T-helper 17 cell (primary cell): ENCODE results near the gene RAB3IP. TPM values are rescaled to one million over a fixed set of nuclear protein-coding genes. Genes with fewer than 3 reads are reported as not detected.

ENCODE experiments used
- ATAC-seq: fragments of 150-1000 bp; cut with Tn5 transposase; 2 replicates; pipeline ENCODE4 v1.10.0; 2021; ENCODE audit warnings: mild to moderate bottlenecking, moderate library complexity
- DNase-seq, 3 donors: peaks; one replicate each; pipeline versions ENCODE4 v3.0.0 to v3.0.0-alpha.2; 2020 to 2021
- H3K9me3 ChIP-seq: one replicate; pipeline ENCODE4 v1.7.0; 2013; ENCODE audit warnings: low read length, mild to moderate bottlenecking; ENCODE audit not compliant: control insufficient read depth, poor library complexity, severe bottlenecking
- H3K27ac Mint-ChIP-seq: one replicate; pipeline ENCODE4 v1.8.0; 2022; ENCODE audit warnings: mild to moderate bottlenecking, moderate library complexity, mixed read lengths
- H3K27me3 Mint-ChIP-seq: one replicate; pipeline ENCODE4 v1.8.0; 2022; ENCODE audit warnings: mixed read lengths
- H3K36me3 Mint-ChIP-seq: one replicate; pipeline ENCODE4 v1.8.0; 2022; ENCODE audit warnings: low read depth, mixed read lengths
- H3K4me1 Mint-ChIP-seq: one replicate; pipeline ENCODE4 v1.8.0; 2022; ENCODE audit warnings: mild to moderate bottlenecking, mixed read lengths
- H3K4me3 Mint-ChIP-seq: one replicate; pipeline ENCODE4 v1.8.0; 2022; ENCODE audit warnings: mild to moderate bottlenecking, moderate library complexity, mixed read lengths
- total RNA-seq, 4 donors: library from RNA in 2 of 4; stranded (reverse) in 2 of 4; gene quantifications; one replicate each; pipeline ENCODE4 v1.2.3 and lab custom pipeline; 2022 to 2026

RAB3IP gene
- total RNA-seq, 2 donors from 2014 or later, result 26.6 TPM

- H3K4me1 Mint-ChIP-seq, result no peaks in the 10 kb centered on the region
- H3K36me3 Mint-ChIP-seq, result no peaks in the 10 kb centered on the region
- DNase-seq, result no peak
- H3K27me3 Mint-ChIP-seq, result peaks cover 28% of the 10 kb centered on the region
- no peak for ATAC-seq
- no peaks in the 10 kb centered on the region for H3K9me3 ChIP-seq
- no peak overlapping the region for H3K27ac Mint-ChIP-seq
- H3K4me3 Mint-ChIP-seq, result no peak overlapping the region
These were observed 90.2 kb downstream of the RAB3IP start for GRCh38 chr12:69828897-69829296.

DNA sequence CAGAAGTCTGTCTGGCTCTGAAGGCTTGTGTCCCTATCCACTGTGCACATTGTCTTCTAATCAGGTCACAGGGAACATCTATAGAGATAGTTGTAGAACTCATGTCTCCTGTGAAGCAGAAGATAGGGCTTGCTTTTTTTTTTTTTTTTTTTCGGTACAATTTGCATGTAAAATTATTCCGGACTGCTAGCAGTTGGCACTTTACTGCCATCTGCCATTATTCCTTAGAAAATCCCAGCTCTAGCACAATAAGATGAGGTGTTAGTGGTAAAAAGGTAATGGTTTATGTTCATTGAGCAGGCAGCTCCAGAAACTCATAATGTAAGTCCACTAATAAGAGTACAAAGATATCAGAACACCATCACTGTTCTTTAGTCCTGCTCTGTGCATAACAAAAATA, 95.0 kb downstream of the RAB3IP start:
- no peak overlapping the region for H3K27ac Mint-ChIP-seq
- no peaks in the 10 kb centered on the region for H3K36me3 Mint-ChIP-seq
- H3K4me1 Mint-ChIP-seq, result no peaks in the 10 kb centered on the region
- peaks cover 35% of the 10 kb centered on the region for H3K27me3 Mint-ChIP-seq
- no peak for DNase-seq
- no peaks in the 10 kb centered on the region for H3K9me3 ChIP-seq
- H3K4me3 Mint-ChIP-seq, result no peak overlapping the region
- no peak for ATAC-seq

- Mint-ChIP-seq H3K27ac (no peak overlapping the region), H3K4me1 (no peaks in the 10 kb centered on the region), H3K4me3 (no peak overlapping the region), H3K36me3 (no peaks in the 10 kb centered on the region), H3K27me3 (peaks cover 33% of the 10 kb centered on the region)
- DNase-seq (no peak), ATAC-seq (no peak)
- H3K9me3 ChIP-seq, result no peaks in the 10 kb centered on the region
These were observed 95.5 kb downstream of the RAB3IP start for GRCh38 chr12:69834147-69834546.

DNA sequence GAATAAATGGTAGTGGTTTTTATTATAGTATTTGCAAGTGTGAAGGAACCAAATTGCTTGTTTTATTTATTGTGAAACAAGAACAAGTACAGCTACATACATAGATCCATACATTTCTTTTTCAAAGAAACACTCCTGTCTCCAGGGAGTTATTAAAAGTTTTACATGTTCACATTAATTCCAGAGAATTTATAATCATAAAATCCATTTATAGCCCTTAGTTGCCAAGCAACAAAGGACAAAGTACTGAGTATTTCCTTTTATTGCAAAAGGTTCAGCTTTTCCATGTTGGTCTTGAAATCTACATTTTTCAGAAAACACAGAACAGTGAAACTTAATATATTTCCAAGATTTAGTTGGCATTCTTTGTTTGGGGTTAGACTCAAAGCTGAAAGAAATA, 95.9 kb downstream of the RAB3IP start:
- DNase-seq (no peak), ATAC-seq (no peak)
- H3K36me3 Mint-ChIP-seq, result no peaks in the 10 kb centered on the region
- H3K4me3 Mint-ChIP-seq, result no peak overlapping the region
- H3K27me3 Mint-ChIP-seq, result peaks cover 29% of the 10 kb centered on the region
- H3K9me3 ChIP-seq, result no peaks in the 10 kb centered on the region
- no peaks in the 10 kb centered on the region for H3K4me1 Mint-ChIP-seq
- H3K27ac Mint-ChIP-seq, result no peak overlapping the region

- no peaks in the 10 kb centered on the region for H3K36me3 Mint-ChIP-seq
- no peak overlapping the region for H3K27ac Mint-ChIP-seq
- H3K4me1 Mint-ChIP-seq, result no peaks in the 10 kb centered on the region
- no peak overlapping the region for H3K4me3 Mint-ChIP-seq
- DNase-seq (no peak), ATAC-seq (no peak)
- H3K9me3 ChIP-seq, result no peaks in the 10 kb centered on the region
- peaks cover 30% of the 10 kb centered on the region for H3K27me3 Mint-ChIP-seq
These were observed 96.4 kb downstream of the RAB3IP start for GRCh38 chr12:69835081-69835480.

DNA sequence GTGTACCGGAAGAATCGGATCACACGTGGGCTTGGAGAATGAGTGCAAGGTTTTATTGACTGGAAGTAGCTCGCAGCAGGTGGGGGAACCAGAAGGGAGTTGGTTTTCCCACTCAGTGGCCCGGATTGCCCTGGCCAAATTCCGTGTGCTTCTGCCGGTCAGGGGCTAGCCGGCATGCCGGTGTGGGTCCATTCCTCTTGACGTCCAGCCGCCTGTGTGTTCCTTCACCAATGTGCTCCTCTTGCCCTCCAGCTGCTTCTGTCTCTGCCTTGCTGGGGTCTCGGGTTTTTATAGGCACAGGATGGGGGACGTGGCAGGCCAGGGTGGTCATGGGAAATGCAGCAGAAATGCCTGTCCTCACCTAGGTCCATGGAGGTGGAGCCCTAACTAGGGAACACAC, 97.4 kb downstream of the RAB3IP start:
- Mint-ChIP-seq H3K4me1 (no peaks in the 10 kb centered on the region), H3K36me3 (peaks cover 3% of the 10 kb centered on the region), H3K27me3 (peaks cover 39% of the 10 kb centered on the region), H3K4me3 (no peak overlapping the region), H3K27ac (no peak overlapping the region)
- ATAC-seq (no peak), DNase-seq (no peak)
- no peaks in the 10 kb centered on the region for H3K9me3 ChIP-seq

GRCh38 chr12:69837191-69837590, 98.5 kb downstream of the RAB3IP start:
- peaks cover 40% of the 10 kb centered on the region for H3K27me3 Mint-ChIP-seq
- ATAC-seq (no peak), DNase-seq (no peak)
- H3K27ac Mint-ChIP-seq, result no peak overlapping the region
- no peaks in the 10 kb centered on the region for H3K9me3 ChIP-seq
- H3K4me1 Mint-ChIP-seq, result no peaks in the 10 kb centered on the region
- no peak overlapping the region for H3K4me3 Mint-ChIP-seq
- peaks cover 3% of the 10 kb centered on the region for H3K36me3 Mint-ChIP-seq

- ATAC-seq (no peak), DNase-seq (no peak)
- no peaks in the 10 kb centered on the region for H3K9me3 ChIP-seq
- Mint-ChIP-seq H3K4me1 (no peaks in the 10 kb centered on the region), H3K27me3 (peaks cover 37% of the 10 kb centered on the region), H3K36me3 (peaks cover 3% of the 10 kb centered on the region), H3K4me3 (no peak overlapping the region), H3K27ac (no peak overlapping the region)
These were observed 99.2 kb downstream of the RAB3IP start for GRCh38 chr12:69837657-69838415.

DNA sequence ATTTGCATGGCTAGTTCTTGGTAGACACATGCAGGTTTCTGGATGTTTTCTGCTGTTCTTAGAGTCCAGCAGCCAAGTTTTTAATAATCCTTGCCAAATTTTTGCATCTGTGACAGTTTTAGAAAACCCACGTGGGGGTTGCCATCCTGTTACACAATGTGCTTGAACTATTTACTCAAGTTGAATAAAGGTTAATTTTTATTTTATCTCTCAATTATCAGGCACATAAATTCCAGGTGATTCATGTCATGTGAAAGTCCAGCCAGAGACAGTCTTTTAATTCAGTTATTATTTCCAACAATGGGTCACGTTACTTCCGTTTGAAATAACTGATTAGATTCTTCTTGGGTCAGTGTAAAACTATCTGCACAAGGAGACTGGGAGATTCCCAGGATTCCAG, 102.1 kb downstream of the RAB3IP start:
- peaks cover 3% of the 10 kb centered on the region for H3K36me3 Mint-ChIP-seq
- no peak overlapping the region for H3K27ac Mint-ChIP-seq
- H3K4me3 Mint-ChIP-seq, result no peak overlapping the region

GRCh38 chr12:69843608-69844007, 104.9 kb downstream of the RAB3IP start:
- peaks cover 3% of the 10 kb centered on the region for H3K36me3 Mint-ChIP-seq
- H3K9me3 ChIP-seq, result no peaks in the 10 kb centered on the region
- H3K27ac Mint-ChIP-seq, result no peak overlapping the region
- ATAC-seq (no peak), DNase-seq (no peak)
- no peak overlapping the region for H3K4me3 Mint-ChIP-seq
- H3K4me1 Mint-ChIP-seq, result no peaks in the 10 kb centered on the region
- peaks cover 32% of the 10 kb centered on the region for H3K27me3 Mint-ChIP-seq

More for the DNA sequence above, 102.1 kb downstream of the RAB3IP start:
- Mint-ChIP-seq H3K27me3 (peaks cover 41% of the 10 kb centered on the region), H3K4me1 (no peaks in the 10 kb centered on the region)
- no peaks in the 10 kb centered on the region for H3K9me3 ChIP-seq
- DNase-seq (no peak), ATAC-seq (no peak)

- peaks cover 32% of the 10 kb centered on the region for H3K27me3 Mint-ChIP-seq
- DNase-seq (no peak), ATAC-seq (no peak)
- H3K36me3 Mint-ChIP-seq, result peaks cover 3% of the 10 kb centered on the region
- H3K27ac Mint-ChIP-seq, result no peak overlapping the region
- no peaks in the 10 kb centered on the region for H3K4me1 Mint-ChIP-seq
- H3K4me3 Mint-ChIP-seq, result no peak overlapping the region
- H3K9me3 ChIP-seq, result no peaks in the 10 kb centered on the region
These were observed 105.8 kb downstream of the RAB3IP start for GRCh38 chr12:69844416-69844815.

DNA sequence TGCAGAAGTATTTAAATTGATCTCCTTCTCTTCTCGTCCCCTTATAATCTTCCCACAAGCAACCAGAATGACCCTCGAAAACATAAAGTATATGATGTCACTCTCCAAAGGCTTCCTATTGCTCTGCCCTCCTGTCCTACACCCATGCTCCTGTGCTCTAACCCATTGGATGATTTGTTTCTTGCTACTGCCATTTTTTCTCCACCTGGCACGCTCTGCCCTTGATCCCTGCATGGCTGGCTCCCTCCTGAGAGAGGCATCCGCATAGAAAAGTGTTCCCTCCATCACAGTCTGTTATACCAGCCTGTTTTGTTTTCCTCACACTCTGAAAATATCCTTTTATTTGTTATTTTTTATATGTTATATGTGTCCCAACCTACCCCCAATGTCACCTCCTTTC, 106.2 kb downstream of the RAB3IP start:
- Mint-ChIP-seq H3K4me1 (no peaks in the 10 kb centered on the region), H3K36me3 (peaks cover 3% of the 10 kb centered on the region), H3K4me3 (no peak overlapping the region), H3K27ac (no peak overlapping the region), H3K27me3 (peaks cover 32% of the 10 kb centered on the region)
- no peak for ATAC-seq
- no peaks in the 10 kb centered on the region for H3K9me3 ChIP-seq
- DNase-seq, result no peak

DNA sequence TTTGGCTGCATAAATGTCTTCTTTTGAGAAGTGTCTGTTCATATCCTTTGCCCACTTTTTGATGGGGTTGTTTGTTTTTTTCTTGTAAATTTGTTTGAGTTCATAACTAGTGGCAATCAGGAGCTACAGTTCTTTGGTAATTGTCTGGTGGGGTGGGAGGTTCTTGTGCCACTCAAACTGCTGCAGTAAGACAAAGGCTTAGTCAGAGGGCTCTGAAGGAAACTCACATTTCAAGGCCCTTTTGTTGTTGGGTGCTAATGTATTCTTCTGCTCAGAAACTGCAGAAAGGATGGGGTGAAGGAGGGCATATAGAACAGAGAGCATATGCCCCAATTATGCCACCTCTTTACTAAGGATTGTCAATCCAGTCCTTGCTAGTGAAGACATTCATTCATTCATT, 108.3 kb downstream of the RAB3IP start:
- H3K4me1 Mint-ChIP-seq, result no peaks in the 10 kb centered on the region
- no peaks in the 10 kb centered on the region for H3K9me3 ChIP-seq
- peaks cover 16% of the 10 kb centered on the region for H3K27me3 Mint-ChIP-seq
- ATAC-seq (no peak), DNase-seq (no peak)
- H3K36me3 Mint-ChIP-seq, result no peaks in the 10 kb centered on the region
- H3K27ac Mint-ChIP-seq, result no peak overlapping the region
- H3K4me3 Mint-ChIP-seq, result no peak overlapping the region

GRCh38 chr12:69851976-69852375, 113.3 kb downstream of the RAB3IP start:
- Mint-ChIP-seq H3K27ac (no peak overlapping the region), H3K4me1 (no peaks in the 10 kb centered on the region), H3K36me3 (no peaks in the 10 kb centered on the region), H3K4me3 (no peak overlapping the region), H3K27me3 (peaks cover 4% of the 10 kb centered on the region)
- H3K9me3 ChIP-seq, result no peaks in the 10 kb centered on the region
- DNase-seq, result no peak
- no peak for ATAC-seq
